Measurements from ENCODE around the gene TJP1.

DNA sequence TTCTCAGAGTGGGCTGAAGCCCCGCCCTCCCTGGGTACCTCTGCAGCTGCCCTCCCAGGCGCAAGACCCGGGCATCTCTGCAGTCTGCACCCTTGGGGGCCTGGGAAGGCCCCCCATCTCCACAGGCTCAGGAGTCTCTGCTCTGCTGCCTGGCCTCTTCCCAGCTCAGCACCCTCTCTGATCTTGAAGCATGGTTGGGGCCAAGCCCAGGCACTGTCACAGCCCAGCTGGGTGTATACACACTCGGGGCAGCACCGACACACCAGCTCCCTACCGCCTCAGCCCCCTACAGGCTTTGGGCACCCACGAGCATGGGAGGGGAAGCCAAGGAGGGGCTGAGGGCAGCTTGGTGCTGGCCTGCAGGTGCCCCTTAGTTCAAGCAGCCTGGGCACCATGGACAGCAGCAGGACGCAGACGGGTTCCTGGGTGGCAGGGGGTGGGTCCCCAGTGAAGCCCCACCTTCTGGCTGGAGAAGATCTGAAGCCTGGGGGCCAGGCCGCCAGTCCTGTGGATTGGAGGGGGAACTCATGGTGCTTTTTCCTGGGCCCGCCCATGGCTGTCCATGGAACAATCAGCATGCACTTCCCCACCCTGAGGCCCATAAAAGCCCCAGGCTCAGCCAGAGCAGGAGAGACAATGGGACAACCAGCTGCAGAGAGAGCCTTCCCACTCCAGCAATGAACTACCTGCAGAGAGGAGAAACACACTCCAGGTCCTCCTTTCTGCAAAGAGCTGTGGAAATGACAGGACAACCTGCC is 170.6 kb downstream of the TJP1 start:
- TF ChIP-seq, protein P1, sequence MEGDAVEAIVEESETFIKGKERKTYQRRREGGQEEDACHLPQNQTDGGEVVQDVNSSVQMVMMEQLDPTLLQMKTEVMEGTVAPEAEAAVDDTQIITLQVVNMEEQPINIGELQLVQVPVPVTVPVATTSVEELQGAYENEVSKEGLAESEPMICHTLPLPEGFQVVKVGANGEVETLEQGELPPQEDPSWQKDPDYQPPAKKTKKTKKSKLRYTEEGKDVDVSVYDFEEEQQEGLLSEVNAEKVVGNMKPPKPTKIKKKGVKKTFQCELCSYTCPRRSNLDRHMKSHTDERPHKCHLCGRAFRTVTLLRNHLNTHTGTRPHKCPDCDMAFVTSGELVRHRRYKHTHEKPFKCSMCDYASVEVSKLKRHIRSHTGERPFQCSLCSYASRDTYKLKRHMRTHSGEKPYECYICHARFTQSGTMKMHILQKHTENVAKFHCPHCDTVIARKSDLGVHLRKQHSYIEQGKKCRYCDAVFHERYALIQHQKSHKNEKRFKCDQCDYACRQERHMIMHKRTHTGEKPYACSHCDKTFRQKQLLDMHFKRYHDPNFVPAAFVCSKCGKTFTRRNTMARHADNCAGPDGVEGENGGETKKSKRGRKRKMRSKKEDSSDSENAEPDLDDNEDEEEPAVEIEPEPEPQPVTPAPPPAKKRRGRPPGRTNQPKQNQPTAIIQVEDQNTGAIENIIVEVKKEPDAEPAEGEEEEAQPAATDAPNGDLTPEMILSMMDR (IDR thresholded peaks at IDR 0.05) = no peak
- TF ChIP-seq POLR2A (IDR thresholded peaks at IDR 0.05) = no peak

Data from lower leg skin (tissue), 3 donors.